WERI-Rb-1 (cell line): ENCODE measurements around the gene PDE6C.

Experiments
- DNase-seq: peaks from one replicate; pipeline ENCODE4 v3.0.0-alpha.2; 2020
- H3K27ac ChIP-seq: fragments of 250-450 bp; sonication (Bioruptor Pico); 2 replicates; pipeline ENCODE4 v1.5.1; 2020; ENCODE audit warnings: mild to moderate bottlenecking, moderate library complexity
- H3K27me3 ChIP-seq: fragments of 250-450 bp; sonication (Bioruptor Pico); 2 replicates; pipeline ENCODE4 v1.5.1; 2021; ENCODE audit warnings: mild to moderate bottlenecking, low read depth, moderate library complexity; ENCODE audit not compliant: insufficient read depth, severe bottlenecking
- H3K36me3 ChIP-seq: fragments of 250-450 bp; sonication (Bioruptor Pico); 2 replicates; pipeline ENCODE4 v1.5.1; 2020; ENCODE audit warnings: mild to moderate bottlenecking, moderate library complexity
- H3K4me3 ChIP-seq: 2 replicates; pipeline ENCODE4 v1.5.1; 2011; ENCODE audit warnings: low read depth, mild to moderate bottlenecking, control low read depth, low read length
- H3K9me3 ChIP-seq: fragments of 250-450 bp; sonication (Bioruptor Pico); 2 replicates; pipeline ENCODE4 v1.5.1; 2021; ENCODE audit warnings: mild to moderate bottlenecking, moderate library complexity; ENCODE audit not compliant: severe bottlenecking
- TF ChIP-seq, protein P1 (sequence below): IDR thresholded peaks from 2 replicates; pipeline ENCODE4 v1.5.1; 2011; ENCODE audit warnings: low read depth, mild to moderate bottlenecking, control low read depth, inconsistent platforms, low read length

The PDE6C gene

GRCh38 chr10:93639791-93640190 is 27.5 kb downstream of the PDE6C start:
- Histone ChIP-seq H3K9me3 (no peaks in the 10 kb centered on the region), H3K27me3 (no peaks in the 10 kb centered on the region), H3K36me3 (peaks cover 9% of the 10 kb centered on the region; the same call in 1 of the 2 replicates), H3K4me3 (no peak overlapping the region), H3K27ac (no peak overlapping the region)
- DNase-seq = no peak
- TF ChIP-seq, protein P1, sequence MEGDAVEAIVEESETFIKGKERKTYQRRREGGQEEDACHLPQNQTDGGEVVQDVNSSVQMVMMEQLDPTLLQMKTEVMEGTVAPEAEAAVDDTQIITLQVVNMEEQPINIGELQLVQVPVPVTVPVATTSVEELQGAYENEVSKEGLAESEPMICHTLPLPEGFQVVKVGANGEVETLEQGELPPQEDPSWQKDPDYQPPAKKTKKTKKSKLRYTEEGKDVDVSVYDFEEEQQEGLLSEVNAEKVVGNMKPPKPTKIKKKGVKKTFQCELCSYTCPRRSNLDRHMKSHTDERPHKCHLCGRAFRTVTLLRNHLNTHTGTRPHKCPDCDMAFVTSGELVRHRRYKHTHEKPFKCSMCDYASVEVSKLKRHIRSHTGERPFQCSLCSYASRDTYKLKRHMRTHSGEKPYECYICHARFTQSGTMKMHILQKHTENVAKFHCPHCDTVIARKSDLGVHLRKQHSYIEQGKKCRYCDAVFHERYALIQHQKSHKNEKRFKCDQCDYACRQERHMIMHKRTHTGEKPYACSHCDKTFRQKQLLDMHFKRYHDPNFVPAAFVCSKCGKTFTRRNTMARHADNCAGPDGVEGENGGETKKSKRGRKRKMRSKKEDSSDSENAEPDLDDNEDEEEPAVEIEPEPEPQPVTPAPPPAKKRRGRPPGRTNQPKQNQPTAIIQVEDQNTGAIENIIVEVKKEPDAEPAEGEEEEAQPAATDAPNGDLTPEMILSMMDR = no peak

GRCh38 chr10:93652857-93653256 is 40.5 kb downstream of the PDE6C start:
- Histone ChIP-seq H3K4me3 (no peak overlapping the region), H3K9me3 (no peaks in the 10 kb centered on the region), H3K27me3 (no peaks in the 10 kb centered on the region), H3K27ac (no peak overlapping the region), H3K36me3 (no peaks in the 10 kb centered on the region)
- TF ChIP-seq, protein P1 = no peak
- DNase-seq = no peak

DNA sequence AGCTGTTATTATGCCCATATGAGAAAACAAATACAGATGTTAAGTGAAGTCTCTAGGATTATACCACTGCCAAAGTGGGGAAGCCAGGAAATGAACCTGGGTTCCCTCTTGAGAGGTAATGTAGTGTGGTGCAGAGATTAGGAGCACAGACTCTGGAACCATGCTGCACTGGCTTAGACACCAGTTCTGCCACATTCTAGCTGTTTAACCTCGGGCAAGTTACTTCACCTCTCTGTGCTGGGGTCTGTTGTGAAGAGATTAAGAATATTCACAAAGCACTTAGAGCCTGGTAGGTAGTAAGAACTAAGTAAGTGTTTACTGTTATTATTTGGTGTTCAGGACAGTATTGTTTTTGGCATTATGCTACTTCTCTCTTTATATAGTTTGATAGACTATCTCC is 41.9 kb downstream of the PDE6C start:
- TF ChIP-seq, protein P1 = no peak

GRCh38 chr10:93656155-93656554 is 43.8 kb downstream of the PDE6C start:
- H3K27ac ChIP-seq = no peak overlapping the region
- TF ChIP-seq, protein P1 = no peak
- no peak for DNase-seq
- H3K9me3 ChIP-seq = no peaks in the 10 kb centered on the region
- no peaks in the 10 kb centered on the region for H3K27me3 ChIP-seq
- peaks cover 8% of the 10 kb centered on the region for H3K36me3 ChIP-seq
- no peak overlapping the region for H3K4me3 ChIP-seq

More for the DNA sequence above, 41.9 kb downstream of the PDE6C start:
- Histone ChIP-seq H3K9me3 (no peaks in the 10 kb centered on the region), H3K36me3 (no peaks in the 10 kb centered on the region), H3K27me3 (no peaks in the 10 kb centered on the region), H3K27ac (no peak overlapping the region), H3K4me3 (no peak overlapping the region)
- DNase-seq = no peak

GRCh38 chr10:93657757-93658156 is 45.4 kb downstream of the PDE6C start:
- H3K4me3 ChIP-seq = no peak overlapping the region
- no peaks in the 10 kb centered on the region for H3K27me3 ChIP-seq
- H3K27ac ChIP-seq = no peak overlapping the region
- no peaks in the 10 kb centered on the region for H3K9me3 ChIP-seq
- TF ChIP-seq, protein P1 = no peak
- peaks cover 11% of the 10 kb centered on the region for H3K36me3 ChIP-seq
- no peak for DNase-seq

DNA sequence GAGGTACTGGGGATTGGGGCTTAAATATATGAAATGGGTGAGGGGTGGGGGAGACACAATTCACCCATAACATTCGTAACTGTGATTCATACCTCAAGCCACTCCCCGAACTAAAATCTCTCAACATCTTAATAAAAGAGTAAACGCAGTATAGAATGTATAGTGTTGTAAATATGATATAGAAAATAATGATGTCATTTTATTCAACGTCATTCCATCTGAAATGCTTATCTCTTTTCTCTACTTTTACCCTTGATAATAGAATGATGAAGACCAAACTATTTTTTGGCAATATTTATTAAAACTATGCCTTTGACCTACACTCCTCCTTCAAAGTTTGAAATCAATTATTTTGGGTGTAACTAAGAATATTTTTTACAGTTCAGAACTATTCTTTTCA is 53.7 kb downstream of the PDE6C start:
- Histone ChIP-seq H3K27me3 (no peaks in the 10 kb centered on the region), H3K36me3 (peaks cover 6% of the 10 kb centered on the region), H3K4me3 (no peak overlapping the region), H3K27ac (no peak overlapping the region), H3K9me3 (no peaks in the 10 kb centered on the region)
- no peak for DNase-seq
- TF ChIP-seq, protein P1 = no peak
